Stimulated activated CD4-positive, alpha-beta T cell treated with anti-CD3 and anti-CD28 coated beads, Interleukin-4, amount 100 ng/mL, for 1 hour (primary cell): Measurements from ENCODE around the gene C1R.

ENCODE experiments used
- DNase-seq: peaks from one replicate; pipeline ENCODE4 v3.0.0-alpha.2; 2020

C1R gene

GRCh38 chr12:7092229-7092985 is at the start of gene C1R:
Gene C1R (minus strand): TSS chr12:7092445. CDS start chr12:7092388, 57 bp downstream.
- DNase-seq, result peak; percentile 70

GRCh38 chr12:7141351-7142005 is 49.2 kb upstream of the C1R start:
- DNase-seq, result no peak

GRCh38 chr12:7139200-7139599 is 47.0 kb upstream of the C1R start:
- no peak for DNase-seq

- no peak for DNase-seq
Observed at GRCh38 chr12:7137908-7138307, 45.7 kb upstream of the C1R start.

GRCh38 chr12:7136676-7137075 is 44.4 kb upstream of the C1R start:
- DNase-seq, result no peak

GRCh38 chr12:7136071-7136470 is 43.8 kb upstream of the C1R start:
- DNase-seq, result no peak

- DNase-seq, result no peak
Observed at GRCh38 chr12:7134396-7135166, 42.3 kb upstream of the C1R start.

- no peak for DNase-seq
Observed at GRCh38 chr12:7131502-7131866, 39.2 kb upstream of the C1R start.

GRCh38 chr12:7130701-7131501 is 38.7 kb upstream of the C1R start:
- peak; percentile 46 for DNase-seq

- peak; percentile 84 for DNase-seq
Observed at GRCh38 chr12:7129872-7130691, 37.8 kb upstream of the C1R start, which contains the start of gene CLSTN3. Gene CLSTN3 (plus strand): TSS chr12:7130371. CDS start chr12:7130649, 278 bp downstream.

GRCh38 chr12:7129287-7129871 is 37.1 kb upstream of the C1R start:
- DNase-seq, result no peak

- DNase-seq, result no peak
Observed at GRCh38 chr12:7128681-7129286, 36.5 kb upstream of the C1R start, which contains the start of gene RBP5. Gene RBP5 (minus strand): TSS chr12:7128889. CDS start chr12:7128775, 114 bp downstream.

- no peak for DNase-seq
Observed at GRCh38 chr12:7127916-7128626, 35.8 kb upstream of the C1R start.

- DNase-seq, result no peak
Observed at GRCh38 chr12:7125632-7126227, 33.5 kb upstream of the C1R start.

GRCh38 chr12:7123806-7124522 is 31.7 kb upstream of the C1R start:
- no peak for DNase-seq

- DNase-seq, result no peak
Observed at GRCh38 chr12:7122811-7123769, 30.8 kb upstream of the C1R start.

- no peak for DNase-seq
Observed at GRCh38 chr12:7121324-7121723, 29.1 kb upstream of the C1R start.

GRCh38 chr12:7120166-7120565 is 27.9 kb upstream of the C1R start:
- no peak for DNase-seq
